GM21619 (cell line): ENCODE measurements around the gene ACP4.
A peak's percentile ranks its signal among the peaks of the same experiment; 100 is the strongest.
"Not testable (repeated sequence)": the region's sequence is repeated elsewhere in the genome, so short reads cannot be mapped to it uniquely, and the experiment has no call there.

Source experiments
- ATAC-seq: cut with Tn5 transposase; IDR thresholded peaks from one replicate; pipeline ENCODE4 v1.9.1; 2021; ENCODE audit not compliant: unreplicated experiment

Gene ACP4

GRCh38 chr19:50796634-50797428 lies 6.6 kb downstream of the ACP4 start:
- ATAC-seq, result no peak

DNA sequence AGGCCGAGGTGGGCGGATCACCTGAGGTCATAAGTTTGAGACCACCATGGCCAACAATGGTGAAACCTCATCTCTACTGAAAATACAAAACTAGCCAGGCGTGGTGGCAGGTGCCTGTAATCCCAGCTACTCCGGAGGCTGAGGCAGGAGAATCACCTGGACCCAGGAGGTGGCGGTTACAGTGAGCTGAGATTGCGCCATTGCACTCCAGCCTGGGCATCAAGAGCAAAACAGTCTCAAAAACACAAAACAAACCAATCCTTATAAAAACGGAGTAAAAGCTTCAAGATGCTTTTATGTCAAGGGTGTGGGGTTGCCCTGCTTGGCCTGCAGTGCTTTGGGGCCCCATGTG lies 7.2 kb downstream of the ACP4 start:
- no peak for ATAC-seq

- no peak for ATAC-seq
Observed at GRCh38 chr19:50797781-50798658, 7.8 kb downstream of the ACP4 start.

GRCh38 chr19:50798659-50799546 lies 8.7 kb downstream of the ACP4 start:
- no peak for ATAC-seq

DNA sequence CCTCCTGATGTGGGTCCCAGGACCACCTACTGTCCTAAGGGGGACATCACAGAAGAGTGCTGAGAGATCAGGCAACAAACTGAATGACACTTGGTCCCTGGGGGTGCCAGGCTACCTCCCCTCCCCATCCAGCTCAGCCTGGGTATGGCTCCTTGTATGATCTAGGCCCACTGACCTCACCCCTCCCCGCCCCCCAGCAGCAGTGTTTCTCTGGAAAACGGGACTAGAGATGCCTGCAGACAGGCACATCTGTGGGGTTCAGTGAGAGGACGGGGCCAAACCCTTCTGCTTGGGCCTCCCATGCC lies 9.3 kb downstream of the ACP4 start:
- ATAC-seq, result no peak

DNA sequence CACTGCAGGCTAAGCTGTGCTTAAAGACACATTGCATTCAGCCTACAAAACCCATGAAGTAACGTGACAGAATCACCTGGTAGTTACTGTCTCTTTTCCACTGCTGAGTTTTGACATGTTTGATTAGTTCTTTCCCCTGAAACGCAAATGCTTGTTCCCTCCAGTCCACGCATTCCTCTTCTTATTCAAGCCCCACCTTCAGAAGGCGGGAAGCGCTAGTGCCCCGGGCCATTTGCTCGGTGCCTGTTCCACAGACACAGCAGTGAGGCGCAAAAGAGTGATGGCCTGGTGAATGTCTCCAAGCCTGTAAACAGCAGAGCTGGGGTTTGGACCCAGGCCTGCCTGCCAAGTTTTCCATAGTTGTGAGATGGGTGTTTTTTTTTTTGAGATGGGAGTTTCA lies 10.9 kb downstream of the ACP4 start:
- no peak for ATAC-seq

GRCh38 chr19:50803633-50804419 lies 13.6 kb downstream of the ACP4 start:
- ATAC-seq, result peak; percentile 5

GRCh38 chr19:50804420-50805272 lies 14.4 kb downstream of the ACP4 start:
- ATAC-seq, result peak; percentile 86

- ATAC-seq, result no peak
Observed at GRCh38 chr19:50808856-50809255, 18.6 kb downstream of the ACP4 start.

GRCh38 chr19:50811622-50812238 lies 21.5 kb downstream of the ACP4 start:
- ATAC-seq, result not testable (repeated sequence)

DNA sequence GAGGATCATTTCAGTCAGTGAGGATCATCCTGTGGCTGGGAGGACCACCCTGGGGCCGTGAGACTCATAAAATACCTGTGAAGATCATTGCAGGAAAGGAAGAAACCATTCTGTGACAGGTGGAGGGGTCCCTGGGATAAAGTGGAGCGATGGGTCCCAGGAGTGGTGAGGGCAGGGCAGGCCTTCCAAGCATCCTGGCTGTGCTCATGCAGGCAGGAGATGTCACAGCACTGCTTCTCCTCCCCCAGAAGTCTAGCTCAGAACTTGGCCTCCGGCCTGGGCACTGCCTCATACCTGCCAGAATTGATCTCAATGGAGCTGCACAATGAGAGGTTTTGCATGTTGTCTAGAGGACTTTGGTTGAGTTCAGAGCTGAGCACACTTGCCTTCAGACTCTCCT lies 22.3 kb downstream of the ACP4 start:
- ATAC-seq, result no peak

DNA sequence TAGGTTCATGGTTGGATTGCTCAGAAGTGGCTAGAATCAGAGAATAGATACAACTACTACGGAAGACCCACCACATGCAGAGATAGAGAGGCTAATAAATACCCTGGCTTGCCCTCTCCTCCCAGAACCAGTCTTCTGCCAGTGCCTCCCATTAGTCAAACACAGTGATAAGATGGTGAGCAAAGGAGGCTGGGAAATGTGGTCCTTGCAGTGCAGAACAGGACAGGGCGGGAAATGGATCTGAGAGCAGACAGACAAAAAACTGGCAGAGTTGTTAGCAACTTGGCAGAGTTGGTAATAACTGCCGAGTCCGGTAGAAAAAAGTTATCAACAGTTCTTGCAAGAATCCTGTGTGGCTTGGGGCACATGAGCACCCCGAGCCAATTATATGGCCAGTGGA lies 24.7 kb downstream of the ACP4 start:
- no peak for ATAC-seq

GRCh38 chr19:50815439-50815838 lies 25.2 kb downstream of the ACP4 start:
- no peak for ATAC-seq

DNA sequence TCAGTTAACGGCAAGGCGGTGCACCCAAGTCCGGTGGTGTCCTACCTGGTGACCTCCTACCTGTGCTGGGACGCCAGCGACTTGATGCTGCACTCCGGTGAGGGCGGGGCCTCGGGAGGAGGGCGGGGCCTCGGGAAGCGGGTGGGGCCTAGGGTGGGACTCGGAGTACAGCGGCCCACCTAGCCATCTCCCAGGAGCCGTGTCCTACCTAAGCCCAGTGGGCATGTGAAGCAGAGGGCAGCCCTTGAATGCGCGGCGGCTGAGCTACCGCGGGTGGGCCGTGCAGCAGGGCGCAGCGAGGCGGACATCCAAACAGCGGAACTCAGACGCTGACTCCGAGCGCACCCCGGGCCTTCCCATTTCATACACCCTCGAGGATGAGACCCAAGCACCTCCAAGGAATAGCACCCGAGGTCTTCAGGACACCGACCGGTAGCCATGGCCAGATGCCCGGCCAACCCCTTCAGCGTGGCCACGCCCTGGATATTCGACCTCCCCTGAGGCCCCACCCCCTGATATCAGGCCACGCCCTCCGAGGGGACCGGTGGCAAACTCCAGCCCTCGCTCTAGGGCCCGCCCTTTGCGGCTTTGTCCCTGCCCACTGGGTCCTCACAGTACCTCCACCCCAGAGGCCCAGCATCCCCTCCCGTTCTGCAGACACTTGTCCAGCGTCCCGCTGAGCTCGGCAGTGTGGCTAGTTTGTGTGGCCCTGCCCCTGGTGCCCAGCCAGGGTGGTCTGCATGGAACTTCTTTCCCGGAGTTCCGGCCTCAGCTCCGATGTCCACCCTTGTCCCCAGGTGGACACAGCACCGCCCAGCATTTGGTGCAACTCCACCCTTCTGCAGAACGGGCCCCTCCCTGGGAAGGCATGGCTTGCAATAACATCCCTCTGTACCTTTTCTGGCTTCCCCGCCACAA lies 28.0 kb downstream of the ACP4 start:
- peak; percentile 45 for ATAC-seq

DNA sequence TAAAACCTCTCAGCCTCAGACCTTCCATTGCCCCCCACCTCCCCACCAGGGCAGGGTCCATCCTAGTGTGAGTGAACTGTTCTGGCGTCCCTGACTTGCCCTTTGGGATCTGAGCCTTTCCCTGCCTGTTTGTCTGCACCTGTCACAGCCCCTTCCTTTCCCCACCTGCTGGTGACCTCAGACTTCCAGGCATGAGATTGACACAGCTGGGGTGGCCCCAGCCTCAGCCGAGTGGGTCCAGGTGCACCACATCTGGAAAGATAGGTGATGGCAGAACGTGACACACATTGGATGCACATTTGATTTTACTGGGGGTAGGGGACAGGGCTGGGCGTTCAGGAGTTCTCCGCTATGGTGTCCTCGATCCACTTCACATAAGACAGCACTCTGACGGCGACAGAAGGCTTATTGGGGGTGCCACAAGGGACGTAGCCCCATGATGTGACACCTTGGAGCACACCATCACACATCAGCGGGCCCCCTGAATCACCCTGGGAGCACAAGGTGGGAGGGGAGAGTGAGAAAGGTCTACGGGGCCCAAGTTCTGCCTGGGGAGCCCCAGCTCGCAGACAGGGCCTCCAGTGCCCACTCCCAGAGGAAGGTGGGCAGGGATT lies 28.8 kb downstream of the ACP4 start:
- ATAC-seq, result no peak

- no peak for ATAC-seq
Observed at GRCh38 chr19:50819636-50820035, 29.4 kb downstream of the ACP4 start.

DNA sequence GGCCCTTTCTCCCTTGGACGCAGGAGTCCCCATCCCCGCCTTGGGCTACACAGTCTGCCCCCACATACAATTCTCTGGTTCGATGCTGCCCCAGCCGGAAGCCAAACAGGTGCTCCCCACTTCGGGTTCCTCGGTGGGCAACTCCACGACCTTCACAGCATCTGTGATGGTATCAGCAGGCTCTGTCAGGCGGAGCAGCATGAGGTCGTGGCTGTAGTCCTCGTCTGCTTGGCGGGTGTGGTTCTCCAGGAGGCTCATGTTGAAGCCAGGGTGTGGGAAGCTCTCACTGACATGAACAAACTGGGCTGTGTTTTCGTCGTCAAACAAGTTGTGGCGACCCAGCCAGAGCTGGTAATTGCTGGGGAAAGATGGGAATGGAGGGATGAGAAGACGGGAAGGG lies 29.9 kb downstream of the ACP4 start:
- ATAC-seq, result no peak
